Mesodermal cell (in vitro differentiated cells): ENCODE results near the gene EARS2.
"Not testable (repeated sequence)": the region's sequence is repeated elsewhere in the genome, so short reads cannot be mapped to it uniquely, and the experiment has no call there.

Experiments
- H3K27ac ChIP-seq: 2 replicates; pipeline ENCODE4 v1.7.0; 2013; ENCODE audit warnings: mild to moderate bottlenecking, low read depth, low read length, moderate library complexity; ENCODE audit not compliant: severe bottlenecking
- H3K36me3 ChIP-seq: 2 replicates; pipeline ENCODE4 v1.7.1; 2013; ENCODE audit warnings: mild to moderate bottlenecking, low read length, moderate library complexity; ENCODE audit not compliant: control insufficient read depth, insufficient read depth
- H3K4me1 ChIP-seq: one replicate; pipeline ENCODE4 v1.7.1; 2013; ENCODE audit warnings: mild to moderate bottlenecking, low read length; ENCODE audit not compliant: insufficient read depth, control insufficient read depth, poor library complexity, severe bottlenecking
- H3K4me3 ChIP-seq: 2 replicates; pipeline ENCODE4 v1.7.0; 2013; ENCODE audit warnings: low read length, control low read depth, mild to moderate bottlenecking; ENCODE audit not compliant: insufficient read depth, poor library complexity, severe bottlenecking; ENCODE audit errors: extremely low read depth
- H3K9me3 ChIP-seq: 2 replicates; pipeline ENCODE4 v1.7.1; 2013; ENCODE audit warnings: mild to moderate bottlenecking, low read length, moderate library complexity; ENCODE audit not compliant: control insufficient read depth
- WGBS, 2 experiments: methylation state at CpG; one replicate each; pipeline ENCODE4 v1.1.5; 2013; ENCODE audit warnings: missing lambda C conversion rate in 2 of 2; ENCODE audit not compliant: insufficient coverage in 2 of 2; 5-methylcytosine and 5-hydroxymethylcytosine counted together

Gene EARS2

GRCh38 chr16:23497543-23497868 is 59.6 kb downstream of the EARS2 start:
- Histone ChIP-seq H3K9me3 (no peaks in the 10 kb centered on the region), H3K4me3 (no peak overlapping the region), H3K27ac (no peak overlapping the region), H3K36me3 (peaks cover 40% of the 10 kb centered on the region), H3K4me1 (peaks cover 3% of the 10 kb centered on the region)
- 87 to 95% methylated on average over 4 to 5 of the region's 6 CpGs for WGBS, 2 experiments

DNA sequence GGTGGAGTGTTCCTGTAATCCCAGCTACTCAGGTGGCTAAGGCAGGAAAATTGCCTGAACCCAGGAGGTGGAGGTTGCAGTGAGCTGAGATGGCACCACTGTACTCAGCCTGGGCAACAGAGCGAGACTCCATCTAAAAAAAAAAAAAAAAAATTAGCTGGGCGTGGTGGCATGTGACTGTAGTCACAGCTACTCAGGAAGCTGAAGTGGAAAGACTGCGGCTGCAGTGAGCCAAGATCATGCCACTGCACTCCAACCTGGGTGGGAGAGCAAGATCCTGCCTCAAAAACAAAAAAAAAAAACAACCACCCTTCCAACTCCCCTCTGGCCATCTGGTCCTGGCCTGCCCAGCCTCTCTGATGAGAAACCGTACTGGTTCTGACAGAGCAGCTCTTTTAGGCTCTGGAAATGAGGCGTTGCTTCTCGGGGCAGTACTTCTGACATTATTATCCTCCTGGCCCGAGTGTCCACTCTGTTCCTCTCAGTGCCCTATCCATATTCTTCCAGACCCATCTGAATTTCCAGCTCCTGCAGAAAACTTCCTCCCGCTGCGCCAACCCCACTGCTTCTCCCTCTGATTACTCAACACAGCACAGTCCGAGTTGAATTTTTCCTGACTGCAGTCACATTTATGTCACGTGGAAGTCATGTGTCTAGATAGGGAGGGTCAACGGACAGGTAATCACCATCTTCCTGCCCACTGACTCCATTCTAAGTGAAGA is 60.2 kb downstream of the EARS2 start:
- no peak overlapping the region for H3K4me3 ChIP-seq
- no peak overlapping the region for H3K27ac ChIP-seq
- H3K9me3 ChIP-seq: no peaks in the 10 kb centered on the region
- peaks cover 44% of the 10 kb centered on the region for H3K36me3 ChIP-seq
- WGBS, 2 experiments: 78 to 100% methylated on average over 5 to 6 of the region's 12 CpGs
- H3K4me1 ChIP-seq: peaks cover 6% of the 10 kb centered on the region

DNA sequence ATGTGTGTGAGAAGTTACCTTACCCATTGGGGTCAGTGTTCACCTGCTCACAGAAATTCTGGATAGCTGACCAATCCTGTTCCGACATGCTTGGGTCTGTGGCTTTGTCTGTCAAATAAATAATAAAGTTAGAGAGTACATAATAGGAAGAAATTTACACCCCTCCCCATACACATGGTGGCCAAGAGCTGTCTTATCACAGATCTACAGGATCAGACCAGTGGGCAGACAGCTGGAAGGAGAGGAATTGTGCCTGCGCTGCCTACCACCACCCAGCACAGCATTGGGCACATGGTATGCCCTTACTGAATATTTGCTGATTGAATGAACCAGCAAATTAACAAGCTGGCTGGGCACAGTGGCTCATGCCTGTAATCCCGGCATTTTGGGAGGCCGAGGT is 61.5 kb downstream of the EARS2 start:
- H3K27ac ChIP-seq: no peak overlapping the region
- WGBS, 2 experiments: 100% methylated on average over 1 of the region's 4 CpGs; no CpG with 5 or more reads in 1 of the 2 experiments

GRCh38 chr16:23494188-23494587 is 63.0 kb downstream of the EARS2 start:
- H3K9me3 ChIP-seq: no peaks in the 10 kb centered on the region
- peaks cover 8% of the 10 kb centered on the region for H3K4me1 ChIP-seq
- H3K36me3 ChIP-seq: peaks cover 62% of the 10 kb centered on the region
- WGBS, 2 experiments: 91 to 97% methylated on average over 11 of the region's 11 CpGs
- no peak overlapping the region for H3K27ac ChIP-seq
- no peak overlapping the region for H3K4me3 ChIP-seq

More for the DNA sequence above, 61.5 kb downstream of the EARS2 start:
- no peak overlapping the region for H3K4me3 ChIP-seq
- peaks cover 8% of the 10 kb centered on the region for H3K4me1 ChIP-seq
- H3K9me3 ChIP-seq: no peaks in the 10 kb centered on the region
- H3K36me3 ChIP-seq: peaks cover 47% of the 10 kb centered on the region

- Histone ChIP-seq H3K4me1 (peaks cover 5% of the 10 kb centered on the region), H3K36me3 (peaks cover 83% of the 10 kb centered on the region), H3K9me3 (no peaks in the 10 kb centered on the region), H3K27ac (no peak overlapping the region), H3K4me3 (no peak overlapping the region)
- WGBS, 2 experiments: 95% methylated on average over 8 to 11 of the region's 14 CpGs
Observed at GRCh38 chr16:23491490-23492391, 65.4 kb downstream of the EARS2 start.

GRCh38 chr16:23486480-23486879 is 70.7 kb downstream of the EARS2 start:
- Histone ChIP-seq H3K27ac (no peak overlapping the region), H3K4me1 (no peaks in the 10 kb centered on the region), H3K9me3 (no peaks in the 10 kb centered on the region), H3K36me3 (peaks cover 92% of the 10 kb centered on the region), H3K4me3 (no peak overlapping the region)
- 93 to 97% methylated on average over 3 to 4 of the region's 5 CpGs for WGBS, 2 experiments

DNA sequence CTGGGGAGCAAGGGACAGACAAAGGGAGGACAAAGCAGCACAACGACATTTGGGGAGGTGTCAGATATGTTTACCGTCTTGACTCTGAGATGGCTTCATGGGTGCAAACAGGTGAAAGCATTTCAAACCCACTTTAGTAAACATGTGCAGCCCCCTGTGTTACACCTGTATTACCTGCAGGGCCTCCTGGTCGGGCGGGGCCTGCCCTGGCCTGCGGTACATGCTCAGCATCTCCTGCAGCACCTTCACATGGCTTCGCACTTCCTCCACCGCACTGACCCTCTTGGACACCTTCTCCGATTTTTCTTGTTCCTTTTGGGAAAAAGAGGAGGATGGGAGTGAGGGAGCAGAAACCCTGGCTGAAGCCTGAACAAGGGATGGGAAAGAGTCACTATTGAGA is 71.3 kb downstream of the EARS2 start:
- Histone ChIP-seq H3K27ac (no peak overlapping the region), H3K9me3 (no peaks in the 10 kb centered on the region), H3K4me3 (no peak overlapping the region), H3K4me1 (no peaks in the 10 kb centered on the region), H3K36me3 (peaks cover 92% of the 10 kb centered on the region)
- 86 to 100% methylated on average over 4 of the region's 8 CpGs for WGBS, 2 experiments

DNA sequence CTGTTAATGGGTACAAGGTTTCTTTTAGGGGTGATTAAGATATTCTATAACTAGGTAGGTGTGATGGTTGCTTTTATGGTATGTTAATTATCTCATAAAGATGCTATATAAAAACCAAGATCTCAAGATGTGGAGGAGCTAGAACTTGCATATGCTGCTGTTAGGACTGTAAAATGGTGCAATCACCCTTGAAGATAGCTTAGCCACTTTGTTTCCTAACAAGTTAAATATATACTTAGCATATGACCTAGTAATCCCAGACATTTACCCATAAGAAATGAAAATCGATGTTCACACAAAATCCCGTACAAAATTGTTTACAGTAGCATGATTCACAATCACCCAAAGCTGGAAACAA is 71.9 kb downstream of the EARS2 start:
- no peak overlapping the region for H3K4me3 ChIP-seq
- no peaks in the 10 kb centered on the region for H3K9me3 ChIP-seq
- peaks cover 92% of the 10 kb centered on the region for H3K36me3 ChIP-seq
- WGBS, 2 experiments: 83 to 100% methylated on average over 1 to 2 of the region's 2 CpGs
- no peaks in the 10 kb centered on the region for H3K4me1 ChIP-seq
- H3K27ac ChIP-seq: no peak overlapping the region

DNA sequence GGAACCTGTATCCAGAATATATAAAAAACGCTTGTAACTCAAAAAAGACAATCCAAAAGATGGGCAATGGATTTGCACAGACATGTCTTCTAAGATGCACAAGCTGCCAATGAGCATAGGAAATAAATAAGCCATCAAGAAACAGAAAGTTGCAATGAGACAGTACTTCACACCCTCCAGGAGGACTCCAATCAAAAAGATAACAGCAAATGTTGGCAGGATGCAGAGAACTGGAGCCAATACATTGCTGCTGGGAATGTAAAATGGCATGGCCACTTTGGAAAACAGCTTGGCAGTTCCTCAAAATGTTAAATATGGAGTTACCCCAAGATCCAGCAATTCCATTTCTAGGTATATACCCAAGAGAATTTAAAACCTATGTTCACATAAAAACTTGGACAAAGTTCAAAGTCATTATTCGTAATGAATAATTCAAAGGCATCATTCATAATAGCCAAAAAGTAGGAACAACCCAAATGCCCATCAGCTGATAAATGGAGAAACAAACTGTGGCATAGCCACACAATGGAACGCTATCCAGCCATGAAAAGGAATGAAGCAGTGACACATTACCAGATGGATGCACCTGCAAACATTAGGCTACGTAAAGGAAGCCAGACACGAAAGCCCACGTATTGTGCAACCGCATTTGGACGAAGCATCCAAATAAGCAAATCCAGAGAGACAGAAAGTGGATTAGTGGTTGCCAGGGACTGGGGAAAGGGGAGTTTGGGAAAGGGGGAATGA is 72.5 kb downstream of the EARS2 start:
- 97 to 100% methylated on average over 7 to 8 of the region's 8 CpGs for WGBS, 2 experiments
- H3K4me1 ChIP-seq: no peaks in the 10 kb centered on the region
- peaks cover 92% of the 10 kb centered on the region for H3K36me3 ChIP-seq
- no peak overlapping the region for H3K27ac ChIP-seq
- no peak overlapping the region for H3K4me3 ChIP-seq
- H3K9me3 ChIP-seq: no peaks in the 10 kb centered on the region

GRCh38 chr16:23483492-23483891 is 73.7 kb downstream of the EARS2 start:
- 92% methylated on average over 3 to 4 of the region's 8 CpGs for WGBS, 2 experiments
- H3K27ac ChIP-seq, H3K4me1 ChIP-seq, H3K9me3 ChIP-seq, H3K4me3 ChIP-seq: not testable (repeated sequence)
- H3K36me3 ChIP-seq: peaks cover 92% of the 10 kb centered on the region
